Measurements from ENCODE around the gene TMEM131L.
"Not testable (repeated sequence)": the region's sequence is repeated elsewhere in the genome, so short reads cannot be mapped to it uniquely, and the experiment has no call there.

TMEM131L gene

DNA sequence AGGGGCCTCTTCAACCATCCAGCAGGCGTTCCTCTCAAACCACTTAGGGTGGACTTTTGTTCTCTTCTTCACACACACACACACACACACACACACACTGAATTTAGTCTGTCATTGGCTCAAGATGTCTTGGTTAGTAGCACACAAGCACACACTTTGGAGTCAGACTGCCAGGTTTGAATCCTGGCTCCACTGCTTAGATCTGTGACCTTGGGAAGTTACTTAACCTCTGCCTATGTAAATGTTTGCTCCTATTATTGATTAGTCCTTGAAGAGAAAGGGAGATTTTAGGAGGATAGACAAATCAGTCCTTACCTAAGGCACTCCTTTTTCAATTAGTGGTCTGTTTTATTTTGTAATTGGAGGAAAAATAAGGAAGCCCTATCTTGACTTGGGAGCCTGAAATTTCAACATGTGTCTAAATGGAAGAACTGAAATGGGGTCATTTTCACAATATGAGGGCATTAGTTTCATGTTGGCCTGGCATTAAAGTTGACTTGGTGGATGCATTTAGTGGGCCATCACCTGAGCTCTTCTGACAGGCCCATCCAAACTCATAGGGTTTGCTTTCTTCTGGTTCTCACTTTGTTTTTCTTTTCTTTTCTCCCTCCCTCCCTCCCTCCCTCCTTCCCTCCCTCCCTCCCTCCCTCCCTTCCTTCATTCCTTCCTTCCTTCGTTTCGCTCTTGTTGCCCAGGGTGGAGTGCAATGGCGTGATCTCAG, 13.3 kb upstream of the TMEM131L start:
- no peak overlapping the region for H3K18ac ChIP-seq (ENCODE audit: low read length)
- no peak overlapping the region for H4K12ac ChIP-seq (ENCODE audit: low read depth, low read length)
- peak overlapping the region; percentile 31 for H4K8ac ChIP-seq (ENCODE audit: low read depth, low read length)
- peaks cover 1% of the 10 kb centered on the region for H3K79me2 ChIP-seq (ENCODE audit: control insufficient read depth, insufficient read depth, low read length, poor library complexity)
- no peak overlapping the region for H2AK5ac ChIP-seq (ENCODE audit: low read length)
- no peaks in the 10 kb centered on the region for H3K36me3 ChIP-seq (ENCODE audit: control insufficient read depth in 1 of 2, insufficient read depth in 2 of 2, low read length in 2 of 2)
- no CpG with 5 or more reads among the region's 4 CpGs for WGBS (ENCODE audit: extremely low coverage, insufficient coverage, insufficient read length)
- no peaks in the 10 kb centered on the region for H3K27me3 ChIP-seq (ENCODE audit: insufficient read depth, low read length)
- H3K4me1 ChIP-seq (ENCODE audit: control insufficient read depth in 1 of 2, insufficient read depth in 2 of 2, low read length in 2 of 2) = peaks cover 16 to 18% of the 10 kb centered on the region in 2 experiments
- no peaks in the 10 kb centered on the region for H3K9me3 ChIP-seq (ENCODE audit: insufficient read depth, low read depth, low read length)
- no peak for DNase-seq
- no peak overlapping the region for H3K4me2 ChIP-seq (ENCODE audit: low read length)
- H3K79me1 ChIP-seq (ENCODE audit: low read length) = peaks cover 14% of the 10 kb centered on the region
- H3K27ac ChIP-seq (ENCODE audit: low read depth, low read length) = no peak overlapping the region
- H2BK5ac ChIP-seq (ENCODE audit: low read depth, low read length, poor library complexity) = no peak overlapping the region
- H3K23ac ChIP-seq (ENCODE audit: low read length) = no peak overlapping the region
- H3K14ac ChIP-seq (ENCODE audit: low read length) = peak overlapping the region; percentile 46
- peak overlapping the region; percentile 74 for H2BK12ac ChIP-seq (ENCODE audit: low read length)
- no peak overlapping the region for H3K4ac ChIP-seq (ENCODE audit: low read depth, low read length)
- H2AFZ ChIP-seq (ENCODE audit: insufficient read depth, low read length, poor library complexity) = no peak overlapping the region
- H2BK120ac ChIP-seq (ENCODE audit: insufficient read depth, low read length, poor library complexity) = no peak overlapping the region
- H3K9ac ChIP-seq (ENCODE audit: low read length) = no peak overlapping the region
- H3K4me3 ChIP-seq (ENCODE audit: low read depth, low read length) = no peak overlapping the region
- H4K91ac ChIP-seq (ENCODE audit: low read depth, low read length) = peak overlapping the region; percentile 28

- Histone ChIP-seq H3K4ac (ENCODE audit: low read depth, low read length) (no peak overlapping the region), H2BK120ac (ENCODE audit: insufficient read depth, low read length, poor library complexity) (peak overlapping the region; percentile 20), H3K14ac (ENCODE audit: low read length) (no peak overlapping the region), H3K18ac (ENCODE audit: low read length) (no peak overlapping the region), H3K4me2 (ENCODE audit: low read length) (no peak overlapping the region), H2BK12ac (ENCODE audit: low read length) (no peak overlapping the region), H4K12ac (ENCODE audit: low read depth, low read length) (no peak overlapping the region), H3K27ac (ENCODE audit: low read depth, low read length) (no peak overlapping the region), H3K9ac (ENCODE audit: low read length) (no peak overlapping the region), H3K79me1 (ENCODE audit: low read length) (peaks cover 11% of the 10 kb centered on the region), H3K79me2 (ENCODE audit: control insufficient read depth, insufficient read depth, low read length, poor library complexity) (peaks cover 1% of the 10 kb centered on the region), H2BK5ac (ENCODE audit: low read depth, low read length, poor library complexity) (no peak overlapping the region), H4K91ac (ENCODE audit: low read depth, low read length) (no peak overlapping the region), H4K8ac (ENCODE audit: low read depth, low read length) (no peak overlapping the region), H3K4me3 (ENCODE audit: low read depth, low read length) (no peak overlapping the region), H3K4me1 (ENCODE audit: control insufficient read depth in 1 of 2, insufficient read depth in 2 of 2, low read length in 2 of 2) (peaks cover 15 to 17% of the 10 kb centered on the region in 2 experiments), H2AK5ac (ENCODE audit: low read length) (no peak overlapping the region), H3K27me3 (ENCODE audit: insufficient read depth, low read length) (no peaks in the 10 kb centered on the region), H3K23ac (ENCODE audit: low read length) (no peak overlapping the region), H3K9me3 (ENCODE audit: insufficient read depth, low read depth, low read length) (no peaks in the 10 kb centered on the region), H2AFZ (ENCODE audit: insufficient read depth, low read length, poor library complexity) (no peak overlapping the region), H3K36me3 (ENCODE audit: control insufficient read depth in 1 of 2, insufficient read depth in 2 of 2, low read length in 2 of 2) (no peaks in the 10 kb centered on the region)
- no peak for DNase-seq
- no CpG with 5 or more reads among the region's 8 CpGs for WGBS (ENCODE audit: extremely low coverage, insufficient coverage, insufficient read length)
Measured at GRCh38 chr4:153453402-153453801, 12.8 kb upstream of the TMEM131L start.

GRCh38 chr4:153458969-153459368, 7.2 kb upstream of the TMEM131L start:
- no peaks in the 10 kb centered on the region for H3K36me3 ChIP-seq (ENCODE audit: control insufficient read depth in 1 of 2, insufficient read depth in 2 of 2, low read length in 2 of 2)
- no peak overlapping the region for H2BK12ac ChIP-seq (ENCODE audit: low read length)
- no peaks in the 10 kb centered on the region for H3K79me2 ChIP-seq (ENCODE audit: control insufficient read depth, insufficient read depth, low read length, poor library complexity)
- H2BK5ac ChIP-seq (ENCODE audit: low read depth, low read length, poor library complexity) = no peak overlapping the region
- no peak overlapping the region for H3K4me2 ChIP-seq (ENCODE audit: low read length)
- WGBS (ENCODE audit: extremely low coverage, insufficient coverage, insufficient read length) = no CpG with 5 or more reads among the region's 1 CpG
- H2AFZ ChIP-seq (ENCODE audit: insufficient read depth, low read length, poor library complexity) = no peak overlapping the region
- H3K23ac ChIP-seq (ENCODE audit: low read length) = no peak overlapping the region
- no peak for DNase-seq
- H4K8ac ChIP-seq (ENCODE audit: low read depth, low read length) = no peak overlapping the region
- H3K27me3 ChIP-seq (ENCODE audit: insufficient read depth, low read length) = no peaks in the 10 kb centered on the region
- no peak overlapping the region for H3K27ac ChIP-seq (ENCODE audit: low read depth, low read length)
- no peak overlapping the region for H2BK120ac ChIP-seq (ENCODE audit: insufficient read depth, low read length, poor library complexity)
- H3K18ac ChIP-seq (ENCODE audit: low read length) = no peak overlapping the region
- H4K12ac ChIP-seq (ENCODE audit: low read depth, low read length) = no peak overlapping the region
- H2AK5ac ChIP-seq (ENCODE audit: low read length) = no peak overlapping the region
- no peaks in the 10 kb centered on the region for H3K9me3 ChIP-seq (ENCODE audit: insufficient read depth, low read depth, low read length)
- no peaks in the 10 kb centered on the region for H3K79me1 ChIP-seq (ENCODE audit: low read length)
- H3K4me1 ChIP-seq (ENCODE audit: control insufficient read depth in 1 of 2, insufficient read depth in 2 of 2, low read length in 2 of 2) = no peaks in the 10 kb centered on the region
- no peak overlapping the region for H3K14ac ChIP-seq (ENCODE audit: low read length)
- H3K4me3 ChIP-seq (ENCODE audit: low read depth, low read length) = no peak overlapping the region
- no peak overlapping the region for H3K4ac ChIP-seq (ENCODE audit: low read depth, low read length)
- H4K91ac ChIP-seq (ENCODE audit: low read depth, low read length) = no peak overlapping the region
- no peak overlapping the region for H3K9ac ChIP-seq (ENCODE audit: low read length)

GRCh38 chr4:153461549-153461948, 4.6 kb upstream of the TMEM131L start:
- not testable (repeated sequence) for H2BK5ac ChIP-seq (ENCODE audit: low read depth, low read length, poor library complexity); H3K79me2 ChIP-seq (ENCODE audit: control insufficient read depth, insufficient read depth, low read length, poor library complexity); H2BK12ac ChIP-seq (ENCODE audit: low read length); H3K4me1 ChIP-seq (ENCODE audit: control insufficient read depth in 1 of 2, insufficient read depth in 2 of 2, low read length in 2 of 2); DNase-seq; H3K9ac ChIP-seq (ENCODE audit: low read length); H3K14ac ChIP-seq (ENCODE audit: low read length); H3K4ac ChIP-seq (ENCODE audit: low read depth, low read length); H3K18ac ChIP-seq (ENCODE audit: low read length); H3K9me3 ChIP-seq (ENCODE audit: insufficient read depth, low read depth, low read length); H4K12ac ChIP-seq (ENCODE audit: low read depth, low read length); H3K79me1 ChIP-seq (ENCODE audit: low read length); H3K27ac ChIP-seq (ENCODE audit: low read depth, low read length); H4K91ac ChIP-seq (ENCODE audit: low read depth, low read length); H3K4me3 ChIP-seq (ENCODE audit: low read depth, low read length); H2AK5ac ChIP-seq (ENCODE audit: low read length); H2AFZ ChIP-seq (ENCODE audit: insufficient read depth, low read length, poor library complexity); H3K4me2 ChIP-seq (ENCODE audit: low read length); H3K36me3 ChIP-seq (ENCODE audit: control insufficient read depth in 1 of 2, insufficient read depth in 2 of 2, low read length in 2 of 2); H3K27me3 ChIP-seq (ENCODE audit: insufficient read depth, low read length); H3K23ac ChIP-seq (ENCODE audit: low read length); H2BK120ac ChIP-seq (ENCODE audit: insufficient read depth, low read length, poor library complexity); H4K8ac ChIP-seq (ENCODE audit: low read depth, low read length)
- no CpG with 5 or more reads among the region's 4 CpGs for WGBS (ENCODE audit: extremely low coverage, insufficient coverage, insufficient read length)
